GM11168 (cell line): ENCODE results near the gene TRIM39.
"Not testable (repeated sequence)": the region's sequence is repeated elsewhere in the genome, so short reads cannot be mapped to it uniquely, and the experiment has no call there.

Experiments used
- in situ Hi-C: fragments of 300-500 bp; cut with MboI; formaldehyde crosslinking; loops from one replicate; pipeline ENCODE4 v1.12.0; 2022; ENCODE audit warnings: low sequenced_read_pairs; ENCODE audit not compliant: unreplicated experiment

Gene TRIM39

GRCh38 chr6:30326526-30327231 is at the start of gene TRIM39:
TSS of gene TRIM39 (plus strand) at chr6:30326927. CDS start at chr6:30329318, 2,391 bp downstream.
- in situ Hi-C loops = no loop called here

- in situ Hi-C loops = not testable (repeated sequence)
Observed at GRCh38 chr6:30280988-30281387, 45.7 kb upstream of the TRIM39 start.

- in situ Hi-C loops = no loop called here
Observed at GRCh38 chr6:30282522-30282921, 44.2 kb upstream of the TRIM39 start.

- in situ Hi-C loops = no loop called here
Observed at GRCh38 chr6:30283761-30284160, 43.0 kb upstream of the TRIM39 start.

- in situ Hi-C loops = no loop called here
Observed at GRCh38 chr6:30287139-30287538, 39.6 kb upstream of the TRIM39 start.

- in situ Hi-C loops = no loop called here
Observed at GRCh38 chr6:30295837-30296236, 30.9 kb upstream of the TRIM39 start.

GRCh38 chr6:30304002-30304401 is 22.7 kb upstream of the TRIM39 start:
- in situ Hi-C loops = no loop called here

- in situ Hi-C loops = no loop called here
Observed at GRCh38 chr6:30311101-30311500, 15.6 kb upstream of the TRIM39 start.

- in situ Hi-C loops = no loop called here
Observed at GRCh38 chr6:30311671-30312070, 15.1 kb upstream of the TRIM39 start.

- in situ Hi-C loops = no loop called here
Observed at GRCh38 chr6:30312266-30312665, 14.5 kb upstream of the TRIM39 start.

GRCh38 chr6:30312676-30313321 is 13.9 kb upstream of the TRIM39 start:
- in situ Hi-C loops = no loop called here

- in situ Hi-C loops = no loop called here
Observed at GRCh38 chr6:30315156-30315555, 11.6 kb upstream of the TRIM39 start.

GRCh38 chr6:30317913-30318589 is 8.7 kb upstream of the TRIM39 start:
- in situ Hi-C loops = no loop called here

GRCh38 chr6:30319146-30319835 is 7.4 kb upstream of the TRIM39 start:
- in situ Hi-C loops = no loop called here

GRCh38 chr6:30321692-30322388 is 4.9 kb upstream of the TRIM39 start:
- in situ Hi-C loops = no loop called here

- in situ Hi-C loops = no loop called here
Observed at GRCh38 chr6:30322527-30323501, 3.9 kb upstream of the TRIM39 start.

- in situ Hi-C loops = no loop called here
Observed at GRCh38 chr6:30323806-30324205, 2.9 kb upstream of the TRIM39 start.

GRCh38 chr6:30325150-30325872 is 1.4 kb upstream of the TRIM39 start:
- in situ Hi-C loops = no loop called here
